ENCODE results near the gene ZSCAN10.

DNA sequence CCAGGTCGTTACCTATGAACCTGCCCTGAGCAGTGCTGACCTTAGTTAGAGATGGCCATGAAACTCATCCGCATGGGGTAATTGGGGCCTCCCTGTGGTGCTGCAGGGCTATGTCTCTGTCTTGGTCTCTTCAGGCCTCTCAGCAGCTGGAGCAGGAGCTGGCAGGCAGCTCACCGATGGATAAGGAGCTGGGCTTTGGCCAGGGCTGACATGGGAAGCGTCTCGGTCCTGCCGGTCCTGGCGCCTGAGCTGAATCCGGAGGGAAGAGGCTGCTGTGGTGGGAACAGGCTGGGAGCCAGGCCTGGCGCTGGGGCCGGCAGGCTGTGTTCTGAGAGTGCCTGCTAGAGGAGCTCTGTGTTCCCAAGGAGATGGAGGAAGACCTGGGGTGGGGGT, 23.6 kb downstream of the ZSCAN10 start:
- TF ChIP-seq, protein P1, sequence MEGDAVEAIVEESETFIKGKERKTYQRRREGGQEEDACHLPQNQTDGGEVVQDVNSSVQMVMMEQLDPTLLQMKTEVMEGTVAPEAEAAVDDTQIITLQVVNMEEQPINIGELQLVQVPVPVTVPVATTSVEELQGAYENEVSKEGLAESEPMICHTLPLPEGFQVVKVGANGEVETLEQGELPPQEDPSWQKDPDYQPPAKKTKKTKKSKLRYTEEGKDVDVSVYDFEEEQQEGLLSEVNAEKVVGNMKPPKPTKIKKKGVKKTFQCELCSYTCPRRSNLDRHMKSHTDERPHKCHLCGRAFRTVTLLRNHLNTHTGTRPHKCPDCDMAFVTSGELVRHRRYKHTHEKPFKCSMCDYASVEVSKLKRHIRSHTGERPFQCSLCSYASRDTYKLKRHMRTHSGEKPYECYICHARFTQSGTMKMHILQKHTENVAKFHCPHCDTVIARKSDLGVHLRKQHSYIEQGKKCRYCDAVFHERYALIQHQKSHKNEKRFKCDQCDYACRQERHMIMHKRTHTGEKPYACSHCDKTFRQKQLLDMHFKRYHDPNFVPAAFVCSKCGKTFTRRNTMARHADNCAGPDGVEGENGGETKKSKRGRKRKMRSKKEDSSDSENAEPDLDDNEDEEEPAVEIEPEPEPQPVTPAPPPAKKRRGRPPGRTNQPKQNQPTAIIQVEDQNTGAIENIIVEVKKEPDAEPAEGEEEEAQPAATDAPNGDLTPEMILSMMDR (IDR thresholded peaks at IDR 0.05): no peak
- TF ChIP-seq POLR2A (IDR thresholded peaks at IDR 0.05): no peak
- no peak for TF ChIP-seq EP300 (IDR thresholded peaks at IDR 0.05)
- TF ChIP-seq POLR2AphosphoS5 (IDR thresholded peaks at IDR 0.05): no peak
